Keratinocyte (primary cell): Measurements from ENCODE around the gene NCR2. TPM values are rescaled to one million over a fixed set of nuclear protein-coding genes. Genes with fewer than 3 reads are reported as not detected.

Experiments
- DNase-seq: peaks from one replicate; pipeline ENCODE4 v3.0.0-alpha.2; 2011; ENCODE audit warnings: low read depth, missing footprints, low spot score
- FAIRE-seq: peaks from 2 replicates; lab custom pipeline; 2011; peaks lifted over from hg19 to GRCh38; lab: Jason Lieb, UNC
- H2AFZ ChIP-seq: 2 replicates; pipeline ENCODE4 v1.6.0; 2012; ENCODE audit warnings: low read length, control low read depth, inconsistent platforms; ENCODE audit not compliant: control insufficient read depth
- H3K27ac ChIP-seq: 2 replicates; pipeline ENCODE4 v1.5.1; 2011; ENCODE audit warnings: low read length; ENCODE audit not compliant: control insufficient read depth, insufficient read depth
- H3K27me3 ChIP-seq: 3 replicates; pipeline ENCODE4 v1.6.0; 2011; ENCODE audit warnings: low read length; ENCODE audit not compliant: control insufficient read depth, insufficient read depth; ENCODE audit errors: extremely low read depth
- H3K36me3 ChIP-seq, 2 experiments: 2 replicates in 1 of 2; 3 replicates in 1 of 2; pipeline ENCODE4 v1.5.1; 2011; ENCODE audit warnings: low read length in 2 of 2, mild to moderate bottlenecking in 1 of 2; ENCODE audit not compliant: control insufficient read depth in 2 of 2, insufficient read depth in 2 of 2; ENCODE audit errors: extremely low read depth in 1 of 2
- H3K4me1 ChIP-seq: 3 replicates; pipeline ENCODE4 v1.5.1; 2011; ENCODE audit warnings: low read length; ENCODE audit not compliant: control insufficient read depth, insufficient read depth; ENCODE audit errors: extremely low read depth
- H3K4me2 ChIP-seq: 3 replicates; pipeline ENCODE4 v1.6.0; 2011; ENCODE audit warnings: low read depth, low read length; ENCODE audit not compliant: control insufficient read depth, insufficient read depth; ENCODE audit errors: extremely low read depth
- H3K4me3 ChIP-seq, 3 experiments: fragments of 200-600 bp in 1 of 3; sonication (generic) in 1 of 3; 2 replicates in 2 of 3; 3 replicates in 1 of 3; pipeline ENCODE4 v1.5.1; 2011 to 2016; ENCODE audit warnings: low read length in 3 of 3, mild to moderate bottlenecking in 3 of 3, control low read depth in 2 of 3, inconsistent platforms in 1 of 3, low read depth in 1 of 3, mixed read lengths in 1 of 3, mixed run types in 1 of 3, moderate library complexity in 1 of 3; ENCODE audit not compliant: control insufficient read depth in 2 of 3, insufficient read depth in 2 of 3; ENCODE audit errors: extremely low read depth in 1 of 3
- H3K79me2 ChIP-seq: 2 replicates; pipeline ENCODE4 v1.6.0; 2012; ENCODE audit warnings: low read length; ENCODE audit not compliant: control insufficient read depth, insufficient read depth
- H3K9ac ChIP-seq: 3 replicates; pipeline ENCODE4 v1.6.0; 2011; ENCODE audit warnings: low read length; ENCODE audit not compliant: control insufficient read depth, insufficient read depth; ENCODE audit errors: extremely low read depth
- H3K9me1 ChIP-seq: 3 replicates; pipeline ENCODE4 v1.6.0; 2011; ENCODE audit warnings: low read length; ENCODE audit not compliant: control insufficient read depth, insufficient read depth; ENCODE audit errors: extremely low read depth
- H3K9me3 ChIP-seq: 2 replicates; pipeline ENCODE4 v1.5.1; 2012; ENCODE audit warnings: low read depth, low read length; ENCODE audit not compliant: control insufficient read depth
- H4K20me1 ChIP-seq: 3 replicates; pipeline ENCODE4 v1.6.0; 2011; ENCODE audit warnings: low read length; ENCODE audit not compliant: control insufficient read depth, insufficient read depth; ENCODE audit errors: extremely low read depth
- CTCF ChIP-seq, 3 experiments: IDR thresholded peaks in 1 of 3; conservative IDR thresholded peaks in 1 of 3; optimal IDR thresholded peaks in 1 of 3; 2 replicates in 2 of 3; 3 replicates in 1 of 3; pipeline versions ENCODE3 to v1.5.1; 2011; ENCODE audit warnings: low read length in 3 of 3, mild to moderate bottlenecking in 3 of 3, moderate library complexity in 2 of 3, control low read depth in 1 of 3, inconsistent platforms in 1 of 3; ENCODE audit not compliant: insufficient read depth in 2 of 3; ENCODE audit errors: extremely low read depth in 1 of 3
- EZH2 ChIP-seq: IDR thresholded peaks from one replicate; pipeline ENCODE4 v1.6.1; 2012; ENCODE audit warnings: inconsistent platforms, mild to moderate bottlenecking, low read length, moderate library complexity
- dilution Hi-C: fragments of 300-500 bp; cut with MboI; formaldehyde crosslinking; loops from one replicate; pipeline ENCODE4 v1.7.0; 2020; ENCODE audit warnings: low sequenced_read_pairs; ENCODE audit not compliant: extremely low pct_ligation_motif_present
- polyA plus RNA-seq, 5 experiments: library from polyadenylated mRNA; depleted of rRNA in 3 of 5; stranded (reverse) in 3 of 5; stranded (forward) in 1 of 5; unstranded in 1 of 5; fragments of >200 nt; gene quantifications; 1 replicate in 1 of 5; 2 replicates in 3 of 5; 3 replicates in 1 of 5; pipeline versions ENCODE4 v1.2.1 to v1.2.3, GENCODE V29; 2011 to 2012; ENCODE audit warnings: missing spikeins in 2 of 5, low read depth in 1 of 5, low replicate concordance in 1 of 5

Gene NCR2
- polyA plus RNA-seq, 1 donor (not counting 4 experiments of a cell fraction or from before 2014, with no cell fraction given): not detected

- no peaks in the 10 kb centered on the region for H3K9me3 ChIP-seq
- H2AFZ ChIP-seq: no peak overlapping the region
- no peaks in the 10 kb centered on the region for H3K9me1 ChIP-seq
- no peaks in the 10 kb centered on the region for H3K36me3 ChIP-seq
- peaks cover 2% of the 10 kb centered on the region for H3K27me3 ChIP-seq
- TF ChIP-seq EZH2 (no peak), CTCF (optimal IDR thresholded peaks at IDR 0.05 in 1 of 3, IDR thresholded peaks at IDR 0.05 in 1 of 3, conservative IDR thresholded peaks at IDR 0.05 in 1 of 3; ENCODE audit: extremely low read depth in 1 of 3, insufficient read depth in 2 of 3, low read length in 3 of 3) (no peak)
- H3K27ac ChIP-seq: no peak overlapping the region
- H3K4me2 ChIP-seq: no peak overlapping the region
- no peak overlapping the region for H3K9ac ChIP-seq
- FAIRE-seq (no peak), DNase-seq (no peak)
- no peak overlapping the region for H3K4me3 ChIP-seq
- H3K79me2 ChIP-seq: no peaks in the 10 kb centered on the region
- no peaks in the 10 kb centered on the region for H4K20me1 ChIP-seq
- no peaks in the 10 kb centered on the region for H3K4me1 ChIP-seq
- dilution Hi-C loops: no loop called here
Measured at GRCh38 chr6:41298785-41299502, 36.5 kb upstream of the NCR2 start.

GRCh38 chr6:41302638-41303037 lies 32.8 kb upstream of the NCR2 start:
- Histone ChIP-seq H3K27ac (no peak overlapping the region), H3K36me3 (no peaks in the 10 kb centered on the region), H3K4me2 (no peak overlapping the region), H3K9ac (no peak overlapping the region), H3K27me3 (peaks cover 12% of the 10 kb centered on the region), H3K4me3 (no peak overlapping the region), H4K20me1 (no peaks in the 10 kb centered on the region), H3K9me3 (no peaks in the 10 kb centered on the region), H2AFZ (no peak overlapping the region), H3K4me1 (no peaks in the 10 kb centered on the region), H3K9me1 (no peaks in the 10 kb centered on the region), H3K79me2 (no peaks in the 10 kb centered on the region)
- DNase-seq (no peak), FAIRE-seq (no peak)
- TF ChIP-seq EZH2 (no peak), CTCF (optimal IDR thresholded peaks at IDR 0.05 in 1 of 3, IDR thresholded peaks at IDR 0.05 in 1 of 3, conservative IDR thresholded peaks at IDR 0.05 in 1 of 3; ENCODE audit: extremely low read depth in 1 of 3, insufficient read depth in 2 of 3, low read length in 3 of 3) (no peak)
- dilution Hi-C loops: no loop called here
